ENCODE data around the gene SAFB2.

Gene SAFB2

GRCh38 chr19:5537870-5538269, 84.7 kb downstream of the SAFB2 start:
- no peak for DNase-seq

Data from GOT3 (cell line).